Osteoblast (primary cell): ENCODE measurements around the gene HLF. TPM values are rescaled to one million over a fixed set of nuclear protein-coding genes. Genes with fewer than 3 reads are reported as not detected.

ENCODE experiments used
- DNase-seq: peaks from one replicate; pipeline ENCODE4 v3.0.0; 2011; ENCODE audit warnings: low spot score, mixed read lengths; ENCODE audit not compliant: insufficient read length; ENCODE audit errors: missing footprints
- H2AFZ ChIP-seq: 2 replicates; pipeline ENCODE4 v1.6.0; 2011; ENCODE audit warnings: mild to moderate bottlenecking, low read length
- H3K27ac ChIP-seq: 2 replicates; pipeline ENCODE4 v1.5.1; 2011; ENCODE audit warnings: mild to moderate bottlenecking, low read depth, low read length, moderate library complexity
- H3K27me3 ChIP-seq: 2 replicates; pipeline ENCODE4 v1.6.0; 2012; ENCODE audit warnings: mild to moderate bottlenecking, control low read depth, inconsistent platforms, low read length, moderate library complexity; ENCODE audit not compliant: insufficient read depth
- H3K36me3 ChIP-seq: 2 replicates; pipeline ENCODE4 v1.5.1; 2011; ENCODE audit warnings: mild to moderate bottlenecking, low read length, control low read depth, moderate library complexity; ENCODE audit not compliant: insufficient read depth
- H3K4me1 ChIP-seq: 2 replicates; pipeline ENCODE4 v1.5.1; 2011; ENCODE audit warnings: mild to moderate bottlenecking, low read length, control low read depth, moderate library complexity; ENCODE audit not compliant: insufficient read depth
- H3K4me2 ChIP-seq: 2 replicates; pipeline ENCODE4 v1.6.0; 2011; ENCODE audit warnings: mild to moderate bottlenecking, low read length; ENCODE audit not compliant: insufficient read depth
- H3K4me3 ChIP-seq: fragments of 200-600 bp; sonication (generic); 3 replicates; pipeline ENCODE4 v1.5.1; 2012; ENCODE audit warnings: mild to moderate bottlenecking, low read length, inconsistent platforms; ENCODE audit not compliant: insufficient read depth
- H3K79me2 ChIP-seq: 2 replicates; pipeline ENCODE4 v1.6.0; 2012; ENCODE audit warnings: mild to moderate bottlenecking, low read length, control low read depth, inconsistent platforms; ENCODE audit not compliant: insufficient read depth
- H3K9me3 ChIP-seq: 2 replicates; pipeline ENCODE4 v1.5.1; 2011; ENCODE audit warnings: low read depth, low read length, control low read depth
- H4K20me1 ChIP-seq: 2 replicates; pipeline ENCODE4 v1.6.0; 2012; ENCODE audit warnings: mild to moderate bottlenecking, low read length, control low read depth; ENCODE audit not compliant: insufficient read depth
- CTCF ChIP-seq: IDR thresholded peaks from 2 replicates; pipeline ENCODE4 v1.5.1; 2011; ENCODE audit warnings: mild to moderate bottlenecking, low read depth, low read length, moderate library complexity; ENCODE audit errors: extremely low read depth
- total RNA-seq: library from RNA; depleted of rRNA; stranded (reverse); fragments of >200 nt; gene quantifications from 2 replicates; pipeline ENCODE4 v1.2.3, GENCODE V29; 2012

The HLF gene
- total RNA-seq, 1 donor: under 0.01 TPM

- H3K27ac ChIP-seq: no peak overlapping the region
- DNase-seq: no peak
- H3K36me3 ChIP-seq: no peaks in the 10 kb centered on the region
- H4K20me1 ChIP-seq: no peaks in the 10 kb centered on the region
- no peaks in the 10 kb centered on the region for H3K9me3 ChIP-seq
- H2AFZ ChIP-seq: no peak overlapping the region
- H3K4me2 ChIP-seq: no peak overlapping the region
- H3K4me1 ChIP-seq: peaks cover 15% of the 10 kb centered on the region
- TF ChIP-seq CTCF: no peak
- H3K4me3 ChIP-seq: no peak overlapping the region
- H3K27me3 ChIP-seq: no peaks in the 10 kb centered on the region
- no peaks in the 10 kb centered on the region for H3K79me2 ChIP-seq
Measured at GRCh38 chr17:55278173-55278961, 13.6 kb downstream of the HLF start.

- Histone ChIP-seq H3K9me3 (no peaks in the 10 kb centered on the region), H3K79me2 (no peaks in the 10 kb centered on the region), H3K4me2 (no peak overlapping the region), H3K27ac (no peak overlapping the region), H3K4me3 (no peak overlapping the region), H2AFZ (no peak overlapping the region), H4K20me1 (no peaks in the 10 kb centered on the region), H3K27me3 (no peaks in the 10 kb centered on the region), H3K4me1 (peaks cover 6% of the 10 kb centered on the region), H3K36me3 (no peaks in the 10 kb centered on the region)
- DNase-seq: no peak
- no peak for TF ChIP-seq CTCF
Measured at GRCh38 chr17:55279203-55279602, 14.4 kb downstream of the HLF start.

- no peak for TF ChIP-seq CTCF
- H3K79me2 ChIP-seq: no peaks in the 10 kb centered on the region
Measured at GRCh38 chr17:55279788-55280187, 15.0 kb downstream of the HLF start.

GRCh38 chr17:55280212-55280611 is 15.5 kb downstream of the HLF start:
- Histone ChIP-seq H4K20me1 (no peaks in the 10 kb centered on the region), H3K36me3 (no peaks in the 10 kb centered on the region), H3K27me3 (no peaks in the 10 kb centered on the region), H3K27ac (no peak overlapping the region), H2AFZ (no peak overlapping the region), H3K79me2 (no peaks in the 10 kb centered on the region), H3K4me3 (no peak overlapping the region), H3K4me2 (no peak overlapping the region), H3K9me3 (no peaks in the 10 kb centered on the region), H3K4me1 (peaks cover 9% of the 10 kb centered on the region)
- no peak for DNase-seq
- no peak for TF ChIP-seq CTCF

More at GRCh38 chr17:55279788-55280187, 15.0 kb downstream of the HLF start:
- H3K27ac ChIP-seq: no peak overlapping the region
- no peak overlapping the region for H3K4me2 ChIP-seq
- H4K20me1 ChIP-seq: no peaks in the 10 kb centered on the region
- H3K36me3 ChIP-seq: no peaks in the 10 kb centered on the region
- H3K4me1 ChIP-seq: peaks cover 6% of the 10 kb centered on the region
- no peaks in the 10 kb centered on the region for H3K9me3 ChIP-seq
- H3K4me3 ChIP-seq: no peak overlapping the region
- DNase-seq: no peak
- H3K27me3 ChIP-seq: no peaks in the 10 kb centered on the region
- no peak overlapping the region for H2AFZ ChIP-seq
